Activated naive CD4-positive, alpha-beta T cell treated with Interleukin-2 at 50 U/mL for 16 hours (primary cell): ENCODE data around the gene CXCR6.

ENCODE experiments used
- DNase-seq: peaks from one replicate; pipeline ENCODE4 v3.0.0-alpha.2; 2020

The CXCR6 gene

DNA sequence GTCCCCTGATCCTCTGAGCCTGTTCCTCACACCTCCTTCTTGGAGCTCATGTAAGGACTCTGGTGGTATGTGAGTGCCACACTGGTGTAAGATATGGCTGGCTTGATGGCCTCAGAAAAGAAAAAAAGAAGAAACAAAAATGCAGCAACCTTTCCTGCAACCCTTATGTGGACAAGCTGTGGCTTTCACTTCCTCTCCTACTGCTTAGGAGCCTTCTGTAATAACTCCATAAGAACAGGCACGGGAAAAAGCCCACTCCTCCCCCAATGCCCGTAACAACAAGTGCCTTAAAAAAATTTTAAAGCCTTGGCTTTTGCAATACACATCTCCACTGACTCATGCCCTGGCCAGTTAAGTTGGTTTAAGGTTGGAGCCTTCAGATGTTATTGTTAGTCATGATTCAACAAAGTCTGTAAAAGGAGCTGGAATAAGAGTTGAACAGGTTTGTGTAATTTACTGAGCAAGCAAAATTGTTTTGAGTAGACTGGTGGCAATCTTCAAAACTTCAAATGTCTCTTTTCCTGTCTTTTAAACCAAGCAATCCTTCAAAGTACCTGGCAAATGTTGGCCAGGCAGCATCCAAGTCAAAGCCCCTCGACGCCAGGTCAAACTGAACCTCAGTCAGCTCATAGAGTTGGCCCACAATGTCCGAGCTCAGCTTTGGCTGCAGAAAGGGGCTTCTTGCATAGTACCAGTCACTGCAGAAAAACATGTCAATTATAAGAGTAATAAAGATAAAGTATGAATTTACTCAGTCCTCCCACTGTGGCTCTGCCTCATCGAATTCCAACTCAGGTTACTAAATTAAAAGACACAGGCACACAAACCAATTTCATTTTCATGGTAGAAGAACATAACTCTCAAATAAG lies 29.5 kb downstream of the CXCR6 start:
- no peak for DNase-seq

DNA sequence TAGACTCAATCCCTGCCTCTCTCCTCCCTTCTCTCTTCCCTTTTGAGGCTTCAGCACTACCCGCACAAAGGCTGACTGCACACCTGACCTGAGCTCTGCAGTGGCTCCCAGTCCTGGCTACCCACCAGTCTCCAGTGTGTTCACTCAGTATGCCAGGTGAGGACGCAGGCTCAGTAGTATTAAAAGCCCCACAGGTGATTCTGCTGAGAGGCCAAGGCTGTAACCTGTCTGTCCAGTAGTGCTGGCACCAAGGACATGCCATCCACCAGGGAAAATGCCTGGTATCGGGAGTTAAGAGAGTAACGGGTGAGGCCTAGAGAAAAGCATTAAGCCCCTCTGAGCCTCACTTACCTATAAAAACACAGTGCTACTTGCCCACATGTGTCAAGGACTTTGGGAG lies 31.4 kb downstream of the CXCR6 start:
- DNase-seq, result no peak

DNA sequence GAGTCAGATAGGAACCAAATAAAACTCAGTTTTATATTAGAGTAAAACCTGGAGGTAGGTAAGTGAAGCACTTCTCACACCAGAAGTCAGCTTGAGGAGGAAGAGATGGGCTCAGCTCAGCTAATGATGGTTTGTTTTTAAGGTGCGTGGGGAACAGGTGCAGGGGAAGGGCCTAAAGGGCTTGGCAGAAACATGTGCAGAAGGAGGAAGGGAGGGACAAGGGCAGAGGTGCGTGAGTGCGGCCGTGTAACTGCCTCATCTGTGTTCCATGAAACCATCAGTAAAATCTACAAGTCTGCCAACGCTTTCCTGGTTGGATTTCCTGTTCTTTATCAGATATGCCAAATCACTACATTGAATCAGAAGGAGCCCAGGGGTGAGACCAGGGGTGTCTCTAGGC lies 32.4 kb downstream of the CXCR6 start:
- DNase-seq, result peak; percentile 49

DNA sequence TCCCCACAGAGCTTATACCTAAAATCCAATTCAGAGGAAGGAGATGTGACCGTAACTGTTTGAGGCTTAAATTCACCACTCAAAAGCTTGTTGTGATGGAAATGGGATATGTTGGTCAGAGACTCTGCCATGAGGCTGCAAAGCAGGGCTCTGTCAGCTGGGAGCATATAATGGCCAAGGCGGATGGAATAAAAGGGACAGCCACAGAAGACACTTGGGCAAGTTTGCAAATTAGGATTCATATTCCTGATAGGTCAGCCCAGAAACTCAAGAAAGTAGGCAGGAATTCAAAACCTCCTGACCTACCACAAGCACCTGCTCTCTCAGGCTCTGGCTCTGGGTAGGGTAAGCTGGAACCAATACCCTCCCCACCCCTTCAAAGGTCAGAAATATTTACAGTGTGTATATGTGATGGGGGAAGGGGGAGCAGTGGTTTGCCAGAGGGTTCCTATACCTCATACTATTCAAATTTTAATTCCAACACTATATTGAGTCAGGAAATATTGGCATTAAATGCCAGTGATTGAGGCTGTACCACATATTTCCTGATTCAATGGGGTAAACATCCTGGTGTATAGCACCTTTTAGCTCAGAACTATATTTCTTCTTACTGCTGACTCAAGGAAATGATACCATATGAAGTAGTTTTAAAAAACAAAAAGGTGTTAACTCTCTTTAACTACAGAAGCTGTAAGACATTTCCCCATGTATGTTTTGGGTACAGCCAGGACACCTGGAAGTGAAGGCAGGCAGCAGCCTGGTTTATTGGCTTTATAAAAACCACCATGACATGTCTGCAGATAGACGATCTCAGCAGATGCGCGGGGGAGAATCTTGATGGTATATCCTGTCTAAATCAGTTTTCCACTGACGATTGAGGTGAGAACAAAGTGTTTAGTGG lies 33.2 kb downstream of the CXCR6 start:
- DNase-seq, result no peak

DNA sequence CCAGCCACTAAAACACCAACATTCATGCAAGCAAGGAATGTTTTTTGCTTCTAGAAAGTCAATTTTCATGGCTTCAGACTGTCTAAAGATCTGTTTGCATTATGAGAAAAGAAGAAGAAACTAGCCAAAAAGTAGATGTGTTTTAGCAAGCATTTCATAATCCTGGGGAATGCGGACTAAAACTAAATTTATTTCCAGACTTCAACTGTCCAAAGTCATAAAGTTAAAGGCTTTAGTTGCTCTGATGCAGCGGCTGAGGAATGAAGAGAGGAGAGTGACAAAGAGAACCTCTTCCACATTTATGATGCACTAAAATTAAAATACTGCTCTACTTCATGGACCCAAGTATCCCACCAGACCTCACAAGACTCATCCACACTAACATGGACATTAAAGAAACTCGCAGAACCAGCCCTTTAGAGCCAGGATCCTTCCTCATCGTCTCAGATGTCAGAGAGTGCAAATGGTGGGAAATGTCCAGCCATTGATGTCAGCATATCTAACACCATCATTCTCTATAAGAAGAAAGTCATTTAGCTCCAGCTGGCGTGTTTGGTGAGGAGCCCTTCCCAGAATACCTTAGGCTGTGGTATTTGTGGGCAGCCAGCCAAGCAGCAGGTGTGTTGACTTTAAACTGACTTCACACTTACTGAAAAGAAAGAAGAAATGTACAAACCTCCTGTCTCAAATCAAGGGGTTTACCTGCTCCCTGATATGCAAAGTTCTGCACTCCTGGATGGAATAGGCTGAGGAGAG lies 34.9 kb downstream of the CXCR6 start:
- DNase-seq, result peak; percentile 65

DNA sequence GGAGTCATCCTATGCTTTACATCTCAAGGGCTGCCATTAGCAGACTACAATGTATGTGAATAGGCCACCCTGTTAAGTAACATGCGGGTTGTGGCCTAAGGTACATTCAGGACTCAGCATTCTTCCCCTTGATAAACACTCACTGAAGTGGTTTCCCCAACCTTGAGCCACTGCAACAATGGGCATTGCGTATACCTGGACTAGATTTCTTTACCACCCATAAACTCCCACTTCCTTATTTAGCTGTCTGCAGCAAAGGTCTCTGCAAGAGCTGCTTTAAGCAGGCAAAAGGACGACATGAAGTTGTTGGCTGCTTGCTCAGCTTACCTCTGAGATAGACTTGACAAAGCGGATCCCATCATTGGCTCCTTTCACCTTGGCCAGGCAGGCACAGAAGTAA lies 36.1 kb downstream of the CXCR6 start:
- DNase-seq, result no peak

DNA sequence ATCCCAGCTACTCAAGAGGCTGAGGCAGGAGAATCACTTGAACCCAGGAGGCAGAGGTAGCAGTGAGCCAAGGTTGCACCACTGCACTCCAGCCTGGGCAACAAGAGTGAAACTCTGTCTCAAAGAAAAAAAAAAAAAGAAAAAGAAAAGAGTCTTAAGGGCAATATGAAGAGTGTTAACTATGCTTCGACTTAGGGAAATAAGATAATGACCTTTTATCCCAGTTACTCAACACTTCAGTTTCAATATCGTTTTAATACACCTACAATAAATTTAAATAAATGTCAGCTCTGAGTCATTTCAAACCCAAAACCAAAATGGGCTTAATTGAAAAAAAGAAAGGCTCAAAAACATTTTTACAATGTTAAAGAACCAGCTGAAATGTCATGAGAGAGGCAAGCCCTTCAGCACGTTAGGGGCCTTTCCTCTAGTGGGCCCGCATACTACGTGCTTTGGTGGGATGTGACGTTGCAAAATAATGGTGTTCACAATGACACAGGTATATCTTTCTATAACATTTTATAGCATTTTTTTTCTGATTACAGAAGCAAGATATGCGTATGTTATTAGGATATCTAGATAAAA lies 37.1 kb downstream of the CXCR6 start:
- DNase-seq, result no peak

DNA sequence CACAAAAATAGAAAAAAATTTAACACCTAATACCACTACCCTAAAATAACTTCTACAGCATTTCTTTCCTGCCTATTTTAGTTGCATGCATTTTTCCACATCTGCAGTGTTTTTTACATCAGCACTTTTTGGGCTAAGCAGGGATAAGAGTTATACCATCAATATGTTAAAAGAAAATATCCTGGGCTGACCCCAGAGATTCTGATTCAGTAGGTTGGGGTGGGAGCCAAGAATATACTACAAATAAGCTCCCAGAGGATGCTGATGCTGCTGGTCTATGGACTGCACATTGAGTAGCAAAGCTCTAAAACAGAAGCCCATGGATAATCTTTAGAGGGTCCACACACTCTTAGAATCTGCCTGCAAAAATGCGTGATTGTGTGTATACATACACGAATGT lies 37.6 kb downstream of the CXCR6 start:
- no peak for DNase-seq

DNA sequence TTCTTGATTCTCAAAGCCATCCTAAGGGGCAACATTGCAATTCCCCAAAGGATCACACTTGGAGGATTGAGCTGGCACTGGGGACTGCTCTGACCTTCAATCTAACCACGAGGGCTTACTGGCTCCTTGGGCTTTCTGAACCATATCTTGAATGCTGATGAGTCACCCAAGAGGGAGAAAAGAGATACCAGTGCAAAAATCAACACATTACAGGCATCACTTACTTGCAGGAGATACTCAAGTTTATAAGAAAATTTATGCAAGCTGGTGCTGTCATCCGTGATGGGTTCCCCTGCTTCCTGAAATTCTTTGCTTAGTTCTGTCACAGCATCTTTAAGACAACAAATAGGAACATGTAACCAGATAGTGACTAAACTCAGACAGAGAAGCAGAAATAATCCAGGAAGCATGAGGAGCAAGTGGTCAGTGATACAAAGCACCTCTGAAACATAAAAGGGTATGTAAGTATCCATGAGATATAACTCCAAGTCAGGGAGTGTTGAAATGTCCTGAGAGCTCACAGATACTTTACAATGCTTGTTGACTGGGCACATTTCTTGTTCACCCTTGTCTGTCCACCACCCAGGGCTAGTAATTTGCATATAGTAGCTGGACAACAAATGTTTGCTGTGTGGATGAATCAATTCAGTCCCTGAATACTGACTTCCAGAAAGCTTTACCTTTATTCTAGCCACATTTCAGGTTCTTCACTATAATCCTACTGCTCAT lies 38.2 kb downstream of the CXCR6 start:
- no peak for DNase-seq

DNA sequence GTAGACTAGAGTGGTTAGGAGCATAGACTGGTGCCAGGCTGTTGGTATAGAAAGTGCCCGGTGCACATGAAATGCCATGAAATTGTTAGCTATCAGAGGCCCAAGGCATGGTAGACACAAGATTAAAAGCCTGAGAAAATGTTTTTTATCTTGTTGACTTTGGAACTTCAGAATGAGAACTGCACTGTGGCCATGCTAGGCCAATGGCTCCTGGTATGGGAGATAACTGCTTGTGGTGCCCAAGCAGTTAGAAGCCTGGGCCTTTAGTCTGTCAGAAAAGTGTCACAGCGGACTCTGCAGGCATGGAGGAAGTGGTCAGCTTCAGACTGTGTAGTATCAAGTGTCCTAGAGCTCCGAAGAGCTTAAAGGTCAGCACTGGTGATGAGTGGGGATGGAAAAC lies 40.5 kb downstream of the CXCR6 start:
- DNase-seq, result no peak

DNA sequence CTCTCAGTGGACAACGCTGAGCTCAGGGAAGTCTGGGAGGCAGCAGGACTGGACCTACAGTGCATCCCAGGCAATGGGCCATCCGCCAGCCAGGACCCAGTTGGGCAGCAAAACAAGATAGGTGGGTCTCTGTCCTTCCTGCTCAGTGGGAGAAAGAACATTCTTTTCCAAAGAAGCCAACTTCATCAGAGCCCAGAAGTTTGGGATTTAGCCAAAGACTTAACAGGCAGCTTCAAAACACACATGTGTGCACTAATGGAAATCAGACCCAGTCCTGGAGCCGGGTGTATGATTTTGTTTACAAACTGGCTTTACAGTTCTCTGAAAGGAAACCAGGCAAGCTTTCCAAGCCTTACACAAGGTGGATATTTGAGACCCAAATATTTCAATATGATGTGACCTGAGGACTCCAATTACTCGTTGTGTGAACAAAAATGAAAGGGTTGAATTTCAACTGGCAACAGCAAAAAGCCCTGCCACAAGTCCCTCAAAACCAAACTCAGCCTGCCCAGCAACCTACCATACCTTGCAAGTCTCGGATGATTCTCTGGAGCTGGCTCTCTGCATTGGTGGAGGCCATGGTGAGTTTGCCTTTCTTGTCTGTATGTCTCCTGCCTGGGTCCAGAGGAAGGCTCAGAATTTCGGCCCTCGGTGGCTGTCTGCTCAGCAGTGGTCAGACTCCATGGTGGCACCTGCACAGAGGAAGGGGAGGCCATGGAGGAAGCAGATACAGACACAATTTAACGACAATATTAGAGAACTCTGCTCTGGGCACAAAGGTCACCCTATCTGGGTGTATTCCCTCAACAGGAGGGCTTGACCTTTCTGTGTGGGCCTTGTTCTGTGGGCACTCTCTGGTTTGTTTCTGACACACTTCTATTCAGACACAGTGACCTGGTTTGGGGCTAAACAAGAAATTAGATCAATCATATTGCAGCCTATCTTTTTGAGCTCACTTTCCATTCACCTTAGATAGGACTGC lies 41.4 kb downstream of the CXCR6 start:
- no peak for DNase-seq

DNA sequence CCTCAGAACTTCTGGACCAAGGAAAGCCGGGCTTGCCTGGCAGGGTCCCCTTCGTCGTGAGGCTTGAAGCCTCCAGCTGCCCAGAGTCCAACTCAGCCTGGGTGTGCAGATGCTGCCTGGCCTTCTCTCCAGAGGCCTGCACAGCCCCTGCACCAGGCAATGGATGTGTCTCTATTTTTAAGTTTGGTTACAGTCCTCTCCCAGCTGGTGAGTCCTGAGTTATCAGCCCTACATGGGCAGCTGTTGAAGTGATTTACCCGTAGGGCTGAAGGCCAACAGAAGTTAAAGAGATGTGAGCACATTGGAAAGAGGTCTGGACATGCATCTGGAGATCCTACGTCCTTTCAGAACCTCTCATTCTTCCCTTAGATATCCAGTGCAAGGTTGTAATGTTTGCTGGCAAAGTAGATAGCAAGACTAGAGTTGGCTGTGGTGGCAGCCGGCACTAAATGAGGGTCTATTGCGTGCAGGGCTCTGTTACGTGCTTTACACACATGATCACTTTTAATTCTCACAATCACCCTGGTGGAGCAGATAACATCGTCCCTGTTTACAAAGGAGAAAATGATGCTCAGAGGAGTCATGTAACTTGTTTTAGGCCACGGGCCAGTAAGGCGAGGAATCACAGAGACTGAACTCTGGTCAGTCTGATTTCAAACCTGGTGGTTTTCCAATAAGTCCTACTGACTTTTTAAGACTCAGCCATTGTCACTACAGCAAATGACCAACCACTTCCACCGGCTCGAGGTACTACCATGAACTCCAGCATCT lies 42.5 kb downstream of the CXCR6 start:
- DNase-seq, result no peak

DNA sequence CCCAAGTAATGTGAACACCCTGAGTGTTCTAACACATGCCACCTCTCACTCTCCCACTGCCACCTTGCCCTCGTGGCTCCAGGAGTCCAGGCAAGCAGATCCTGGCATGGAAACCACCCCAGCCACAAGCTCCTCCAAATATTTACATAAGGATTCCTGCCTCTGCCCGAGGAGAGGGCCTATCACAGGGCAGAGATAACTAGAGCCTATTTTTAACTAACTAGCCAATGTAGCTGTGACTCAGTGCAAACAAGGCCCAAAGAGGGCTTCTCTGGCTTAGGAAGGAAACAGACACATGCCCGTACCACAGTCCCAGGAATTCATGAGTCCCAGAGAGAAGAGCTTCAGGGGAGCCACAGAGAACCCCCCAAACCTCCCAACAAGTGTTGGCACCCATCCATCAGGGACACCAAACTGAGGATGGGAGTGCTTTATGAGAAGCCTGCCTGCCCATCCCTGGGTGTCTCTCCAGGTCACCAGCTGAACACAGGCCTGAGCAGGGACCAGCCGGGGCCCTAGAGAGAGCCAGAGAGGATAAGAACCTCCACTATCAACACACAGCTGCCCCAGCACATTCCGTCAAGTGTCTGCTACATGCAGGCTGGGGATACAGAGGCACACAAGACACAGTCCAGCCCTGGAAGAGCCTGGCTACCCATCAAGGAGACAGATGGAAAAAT lies 43.2 kb downstream of the CXCR6 start:
- DNase-seq, result no peak

DNA sequence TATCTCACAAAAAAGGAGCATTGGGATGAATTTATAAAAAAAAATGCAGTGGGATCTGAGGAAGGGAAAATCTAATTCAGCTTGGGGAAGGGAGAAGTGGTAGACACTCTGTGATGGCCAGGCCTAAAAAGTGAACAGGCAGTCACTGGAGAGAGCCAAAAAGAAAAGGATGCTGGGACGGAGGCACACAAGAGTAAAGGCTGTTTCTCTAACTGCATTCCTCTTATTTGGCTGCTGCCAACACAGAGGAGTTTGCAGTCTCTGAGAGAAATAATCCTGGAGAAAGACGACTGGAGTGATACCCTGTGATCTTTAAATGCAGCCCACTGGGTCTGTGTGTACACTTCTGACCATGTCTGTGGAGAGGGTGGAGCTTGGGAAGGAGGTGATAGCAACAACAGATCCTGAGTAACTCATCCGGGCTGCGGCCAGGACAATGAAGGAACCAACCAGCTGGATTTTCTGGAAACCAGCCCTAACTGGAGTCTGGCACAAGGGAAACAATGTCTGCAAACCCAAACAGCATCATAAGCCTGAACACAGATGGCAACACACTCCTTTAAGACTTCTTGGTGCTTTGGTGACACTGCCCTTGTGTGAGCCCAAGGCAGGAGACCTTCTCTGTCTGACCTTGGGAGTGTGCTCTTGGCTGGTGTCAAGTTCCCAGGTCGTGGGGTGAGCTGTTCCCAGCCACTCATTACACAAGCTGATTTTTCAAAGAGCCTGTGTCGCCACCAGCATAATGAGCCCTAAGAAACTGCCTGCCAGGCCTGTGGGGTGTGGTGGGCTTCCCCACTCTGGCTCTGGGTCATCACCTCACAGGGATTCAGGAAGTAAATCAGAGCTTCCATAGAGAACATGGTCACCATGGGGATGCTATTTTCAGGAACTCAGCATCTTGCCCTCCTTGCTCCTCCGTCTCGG lies 44.4 kb downstream of the CXCR6 start:
- no peak for DNase-seq

DNA sequence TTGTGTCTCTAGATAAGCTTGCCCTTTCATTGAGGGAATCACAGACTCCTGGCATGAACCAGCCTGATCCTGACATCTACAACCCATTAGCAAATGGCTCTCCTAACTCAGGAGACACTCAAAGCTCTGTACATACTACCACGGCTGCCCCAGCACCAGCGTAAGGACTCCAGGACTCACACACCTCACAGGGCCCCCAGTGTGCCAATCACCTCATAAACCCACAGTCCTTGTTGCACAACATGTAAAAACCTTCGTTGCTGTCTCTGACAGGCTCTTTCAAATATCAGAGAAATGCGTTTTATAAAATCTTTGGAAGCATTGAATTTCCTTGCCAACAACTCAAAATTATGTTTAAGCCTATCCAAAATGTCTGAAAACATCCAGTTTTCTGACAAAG lies 45.1 kb downstream of the CXCR6 start:
- DNase-seq, result no peak

DNA sequence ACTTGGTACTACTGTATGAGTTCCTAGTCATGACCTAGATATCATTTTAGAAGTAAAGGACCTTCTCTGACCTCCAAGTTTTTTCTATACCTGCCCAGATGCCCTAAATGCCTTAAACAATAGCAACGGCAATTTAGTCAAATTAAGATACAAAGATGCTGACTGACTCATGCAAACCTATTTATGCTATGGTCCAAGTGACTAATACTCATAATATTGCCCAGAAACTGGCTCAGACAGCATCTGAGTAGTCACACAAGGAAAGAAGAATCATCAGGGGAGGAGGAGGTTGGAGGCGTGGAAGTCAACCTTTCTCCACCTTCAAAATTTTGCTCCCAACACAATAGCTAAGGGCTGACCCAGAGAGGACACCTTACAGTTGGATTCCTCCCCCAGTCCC lies 45.5 kb downstream of the CXCR6 start:
- DNase-seq, result no peak

DNA sequence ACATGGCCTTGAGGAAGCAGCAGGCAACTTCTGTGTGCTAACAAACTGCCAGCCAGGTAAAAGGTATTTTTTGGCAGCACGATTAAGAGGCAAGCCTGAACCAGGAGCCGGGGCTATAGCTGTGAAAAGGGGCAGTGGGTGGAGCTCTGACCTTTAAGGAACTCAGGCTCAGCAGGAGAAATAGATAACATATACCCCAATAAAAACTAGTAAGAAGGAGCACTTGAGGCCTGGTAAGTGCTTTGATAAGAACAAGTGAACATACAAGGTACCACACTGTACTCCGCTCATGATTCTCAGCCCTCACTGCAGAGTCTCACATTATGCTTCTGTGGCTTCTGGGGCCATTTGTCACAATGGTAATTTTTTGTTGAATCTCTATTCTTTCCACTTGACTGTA lies 46.9 kb downstream of the CXCR6 start:
- DNase-seq, result no peak

DNA sequence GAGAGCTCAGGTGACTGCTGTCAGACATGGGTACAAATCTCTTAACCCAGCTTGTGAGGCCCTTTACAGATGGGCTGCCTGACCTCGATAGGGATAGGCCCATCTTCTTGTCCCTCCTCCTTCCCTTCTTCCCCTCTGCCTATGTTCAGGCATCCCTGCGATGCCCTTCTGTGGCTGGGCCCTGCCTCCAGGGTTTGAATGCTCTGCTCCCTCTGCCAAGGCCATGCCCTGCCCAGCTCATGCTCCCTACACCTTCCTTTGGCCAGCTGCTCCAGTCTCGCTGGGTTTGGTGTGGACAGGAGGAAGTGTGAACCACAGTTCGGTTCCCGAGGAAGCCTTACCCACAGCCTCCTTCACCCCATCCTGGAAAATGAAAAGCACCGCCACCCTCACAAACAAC lies 48.1 kb downstream of the CXCR6 start:
- no peak for DNase-seq
